Astrocyte of the spinal cord (primary cell): Measurements from ENCODE around the gene NTRK2.

Source experiments
- DNase-seq: peaks from one replicate; pipeline ENCODE4 v3.0.0; 2011; ENCODE audit warnings: low read depth, low spot score
- H3K4me3 ChIP-seq: 2 replicates; pipeline ENCODE4 v1.5.1; 2011; ENCODE audit warnings: low read depth, mild to moderate bottlenecking, low read length, moderate library complexity
- CTCF ChIP-seq: IDR thresholded peaks from 2 replicates; pipeline ENCODE4 v1.5.1; 2012; ENCODE audit warnings: low read depth, mild to moderate bottlenecking, low read length, inconsistent platforms
- in situ Hi-C: cut with HindIII; loops from 2 replicates; pipeline ENCODE4 v1.10.0; 2017; ENCODE audit warnings: low sequenced_read_pairs

The NTRK2 gene

DNA sequence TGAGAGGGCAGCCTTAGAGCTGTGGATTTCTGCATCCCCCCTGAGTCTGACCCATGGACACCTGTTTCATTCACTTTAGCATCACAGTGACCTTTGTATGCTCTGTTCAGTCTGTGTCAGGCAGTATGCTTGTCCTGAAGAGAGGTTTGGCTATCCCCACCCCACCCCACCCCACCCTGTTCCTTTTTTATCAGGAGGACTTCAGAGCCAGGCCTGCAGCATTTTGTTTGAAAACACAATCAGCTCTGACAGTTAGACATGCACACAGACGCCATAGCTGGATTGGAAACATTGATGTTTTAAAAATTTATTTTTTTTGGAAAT is 142.2 kb downstream of the NTRK2 start:
- DNase-seq: no peak
- H3K4me3 ChIP-seq: no peak overlapping the region
- TF ChIP-seq CTCF: no peak
- in situ Hi-C loops: no loop called here

DNA sequence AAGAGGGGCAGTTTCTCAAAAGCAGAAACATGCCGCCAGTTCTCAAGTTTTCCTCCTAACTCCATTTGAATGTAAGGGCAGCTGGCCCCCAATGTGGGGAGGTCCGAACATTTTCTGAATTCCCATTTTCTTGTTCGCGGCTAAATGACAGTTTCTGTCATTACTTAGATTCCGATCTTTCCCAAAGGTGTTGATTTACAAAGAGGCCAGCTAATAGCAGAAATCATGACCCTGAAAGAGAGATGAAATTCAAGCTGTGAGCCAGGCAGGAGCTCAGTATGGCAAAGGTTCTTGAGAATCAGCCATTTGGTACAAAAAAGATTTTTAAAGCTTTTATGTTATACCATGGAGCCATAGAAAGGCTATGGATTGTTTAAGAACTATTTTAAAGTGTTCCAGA is 142.8 kb downstream of the NTRK2 start:
- DNase-seq: no peak
- no peak for TF ChIP-seq CTCF
- H3K4me3 ChIP-seq: no peak overlapping the region
- in situ Hi-C loops: no loop called here

GRCh38 chr9:84812847-84813246 is 143.3 kb downstream of the NTRK2 start:
- in situ Hi-C loops: no loop called here
- TF ChIP-seq CTCF: no peak
- no peak overlapping the region for H3K4me3 ChIP-seq
- DNase-seq: no peak

DNA sequence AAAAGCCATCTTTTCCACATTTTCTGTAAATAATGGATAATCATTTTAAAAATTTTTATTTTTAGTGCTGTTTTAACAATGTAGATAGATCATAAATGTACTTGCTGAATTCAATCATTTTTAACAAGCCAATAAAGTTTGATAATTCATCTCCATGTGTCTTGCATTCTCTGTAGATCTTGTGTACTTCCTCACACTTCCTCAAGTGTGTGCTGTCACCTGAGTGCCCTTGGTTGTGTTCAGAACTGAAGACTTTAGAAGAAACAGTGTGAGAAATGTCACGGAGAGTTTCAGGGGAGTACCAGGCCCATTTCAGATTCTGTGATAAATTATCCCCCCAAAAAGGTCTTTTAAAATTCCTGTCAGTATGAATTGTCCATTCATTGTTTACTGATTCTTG is 146.0 kb downstream of the NTRK2 start:
- H3K4me3 ChIP-seq: no peak overlapping the region
- in situ Hi-C loops: no loop called here
- DNase-seq: no peak
- TF ChIP-seq CTCF: no peak

GRCh38 chr9:84817038-84817437 is 147.5 kb downstream of the NTRK2 start:
- in situ Hi-C loops: no loop called here
- DNase-seq: no peak
- TF ChIP-seq CTCF: no peak
- no peak overlapping the region for H3K4me3 ChIP-seq

DNA sequence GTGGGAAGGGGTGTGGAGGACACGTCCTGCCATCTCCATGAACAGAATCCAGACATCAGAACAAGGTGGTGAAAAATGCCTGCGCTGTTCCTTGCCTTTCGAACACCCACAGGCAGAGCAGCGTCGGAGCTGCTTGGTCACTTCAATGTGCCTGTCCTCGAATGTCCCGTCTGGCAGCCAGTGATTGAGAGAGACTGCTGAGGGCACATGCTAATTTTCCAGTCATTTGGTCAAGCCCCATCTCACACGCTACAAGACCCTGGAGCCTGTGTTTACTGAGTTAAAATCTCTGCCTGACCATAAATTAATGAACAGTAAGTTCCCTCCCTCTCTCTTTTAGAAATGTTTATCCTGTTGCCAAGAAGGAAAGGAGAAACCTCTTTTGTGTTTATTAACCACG is 149.3 kb downstream of the NTRK2 start:
- no peak overlapping the region for H3K4me3 ChIP-seq
- no peak for TF ChIP-seq CTCF
- DNase-seq: no peak
- in situ Hi-C loops: no loop called here

- in situ Hi-C loops: no loop called here
- no peak overlapping the region for H3K4me3 ChIP-seq
- TF ChIP-seq CTCF: no peak
- DNase-seq: no peak
These were observed 150.0 kb downstream of the NTRK2 start for GRCh38 chr9:84819491-84819991.
